CD4-positive, alpha-beta T cell (primary cell): Measurements from ENCODE around the gene SPNS3. TPM values are rescaled to one million over a fixed set of nuclear protein-coding genes. Genes with fewer than 3 reads are reported as not detected.

Experiments used
- ATAC-seq: fragments of 200-7000 bp; cut with Tn5 transposase; one replicate; pipeline ENCODE4 v1.10.0; 2022; ENCODE audit warnings: mild to moderate bottlenecking; ENCODE audit not compliant: poor library complexity
- CTCF ChIA-PET: fragments of 350-600 bp; sonication (Branson Sonifier 250); formaldehyde crosslinking; loops from one replicate; lab custom pipeline; 2021; ENCODE audit warnings: antibody characterized with exemption, inconsistent platforms; lab: Charles Lee
- POLR2A ChIA-PET: fragments of 350-600 bp; sonication (Branson Sonifier 250); formaldehyde crosslinking; loops from one replicate; lab custom pipeline; 2021; ENCODE audit warnings: antibody characterized with exemption, inconsistent platforms; lab: Charles Lee
- DNase-seq, 14 experiments: peaks; one replicate each; pipeline ENCODE4 v3.0.0-alpha.2; 2013 to 2020; ENCODE audit warnings: mixed read lengths in 2 of 14
- H3K27ac ChIP-seq, 2 donors: one replicate each; pipeline versions ENCODE4 v1.5.1 to v1.7.0; 2013; ENCODE audit warnings: low read length in 2 of 2, low read depth in 1 of 2, mild to moderate bottlenecking in 1 of 2
- H3K27me3 ChIP-seq, 2 experiments: 1 replicate in 1 of 2; 2 replicates in 1 of 2; pipeline versions ENCODE4 v1.6.1 to v1.7.0; 2013; ENCODE audit warnings: low read length in 2 of 2, control low read depth in 1 of 2, mild to moderate bottlenecking in 1 of 2, moderate library complexity in 1 of 2; ENCODE audit not compliant: insufficient read depth in 2 of 2, control insufficient read depth in 1 of 2
- H3K36me3 ChIP-seq: one replicate; pipeline ENCODE4 v1.6.1; 2013; ENCODE audit warnings: low read length, control low read depth; ENCODE audit not compliant: insufficient read depth
- H3K4me1 ChIP-seq: one replicate; pipeline ENCODE4 v1.6.1; 2013; ENCODE audit warnings: low read length, control low read depth; ENCODE audit not compliant: insufficient read depth
- H3K4me3 ChIP-seq: one replicate; pipeline ENCODE4 v1.5.1; 2013; ENCODE audit warnings: mild to moderate bottlenecking, low read length, moderate library complexity
- H3K9me3 ChIP-seq, 2 experiments: 1 replicate in 1 of 2; 2 replicates in 1 of 2; pipeline versions ENCODE4 v1.6.1 to v1.7.0; 2013; ENCODE audit warnings: low read length in 2 of 2, mild to moderate bottlenecking in 2 of 2, control low read depth in 1 of 2, moderate library complexity in 1 of 2; ENCODE audit not compliant: control insufficient read depth in 1 of 2, insufficient read depth in 1 of 2
- H3K27ac Mint-ChIP-seq: one replicate; pipeline ENCODE4 v1.8.0; 2020; ENCODE audit warnings: mixed read lengths
- H3K27me3 Mint-ChIP-seq: one replicate; pipeline ENCODE4 v1.8.0; 2021; ENCODE audit warnings: mixed read lengths
- H3K36me3 Mint-ChIP-seq: one replicate; pipeline ENCODE4 v1.8.0; 2021; ENCODE audit warnings: low read depth, mixed read lengths
- H3K4me1 Mint-ChIP-seq: one replicate; pipeline ENCODE4 v1.8.0; 2021; ENCODE audit warnings: low read depth, mixed read lengths
- H3K4me3 Mint-ChIP-seq: one replicate; pipeline ENCODE4 v1.8.0; 2020; ENCODE audit warnings: mild to moderate bottlenecking, mixed read lengths
- H3K9me3 Mint-ChIP-seq: one replicate; pipeline ENCODE4 v1.8.0; 2020; ENCODE audit warnings: mixed read lengths
- intact Hi-C, 2 experiments: fragments of 100-400 bp; cut with DNase I in 1 of 2; cut with micrococcal nuclease in 1 of 2; formaldehyde crosslinking; loops; one replicate each; pipeline versions ENCODE4 v1.15.1 to v1.9.0; 2023 to 2025; cut with DNase I, micrococcal nuclease
- total RNA-seq, 174 experiments: library from RNA in 2 of 174; stranded (reverse) in 2 of 174; gene quantifications; one replicate each; pipeline ENCODE4 v1.2.3 and lab custom pipeline; 2021 to 2026
- TF ChIP-seq, protein P1 (sequence below): fragments of 200-600 bp; IDR thresholded peaks from one replicate; pipeline ENCODE4 v1.8.0; 2022; ENCODE audit warnings: antibody characterized with exemption, mild to moderate bottlenecking

Gene SPNS3
- total RNA-seq, 2 experiments from 2014 or later, result 2.3 to 2.5 TPM

GRCh38 chr17:4531988-4532736, 98.4 kb downstream of the SPNS3 start:
- H3K36me3 Mint-ChIP-seq, result no peaks in the 10 kb centered on the region
- Histone ChIP-seq H3K27ac (no peak overlapping the region), H3K9me3 (no peaks in the 10 kb centered on the region), H3K4me3 (no peak overlapping the region), H3K36me3 (no peaks in the 10 kb centered on the region), H3K27me3 (no peaks in the 10 kb centered on the region), H3K4me1 (peaks cover 7% of the 10 kb centered on the region)
- ATAC-seq (no peak), DNase-seq (no peak)
- no peaks in the 10 kb centered on the region for H3K9me3 Mint-ChIP-seq
- TF ChIP-seq, protein P1, sequence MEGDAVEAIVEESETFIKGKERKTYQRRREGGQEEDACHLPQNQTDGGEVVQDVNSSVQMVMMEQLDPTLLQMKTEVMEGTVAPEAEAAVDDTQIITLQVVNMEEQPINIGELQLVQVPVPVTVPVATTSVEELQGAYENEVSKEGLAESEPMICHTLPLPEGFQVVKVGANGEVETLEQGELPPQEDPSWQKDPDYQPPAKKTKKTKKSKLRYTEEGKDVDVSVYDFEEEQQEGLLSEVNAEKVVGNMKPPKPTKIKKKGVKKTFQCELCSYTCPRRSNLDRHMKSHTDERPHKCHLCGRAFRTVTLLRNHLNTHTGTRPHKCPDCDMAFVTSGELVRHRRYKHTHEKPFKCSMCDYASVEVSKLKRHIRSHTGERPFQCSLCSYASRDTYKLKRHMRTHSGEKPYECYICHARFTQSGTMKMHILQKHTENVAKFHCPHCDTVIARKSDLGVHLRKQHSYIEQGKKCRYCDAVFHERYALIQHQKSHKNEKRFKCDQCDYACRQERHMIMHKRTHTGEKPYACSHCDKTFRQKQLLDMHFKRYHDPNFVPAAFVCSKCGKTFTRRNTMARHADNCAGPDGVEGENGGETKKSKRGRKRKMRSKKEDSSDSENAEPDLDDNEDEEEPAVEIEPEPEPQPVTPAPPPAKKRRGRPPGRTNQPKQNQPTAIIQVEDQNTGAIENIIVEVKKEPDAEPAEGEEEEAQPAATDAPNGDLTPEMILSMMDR, result no peak
- H3K4me1 Mint-ChIP-seq, result peaks cover 5% of the 10 kb centered on the region
- CTCF ChIA-PET, result no interaction called here
- H3K27me3 Mint-ChIP-seq, result peaks cover 10% of the 10 kb centered on the region
- intact Hi-C loops, result no loop called here
- no peak overlapping the region for H3K4me3 Mint-ChIP-seq
- POLR2A ChIA-PET, result no interaction called here
- H3K27ac Mint-ChIP-seq, result no peak overlapping the region

GRCh38 chr17:4532860-4533522, 99.3 kb downstream of the SPNS3 start:
- Histone ChIP-seq H3K36me3 (no peaks in the 10 kb centered on the region), H3K27me3 (no peaks in the 10 kb centered on the region), H3K27ac (no peak overlapping the region), H3K9me3 (no peaks in the 10 kb centered on the region), H3K4me3 (no peak overlapping the region), H3K4me1 (peaks cover 7% of the 10 kb centered on the region)
- no peak for ATAC-seq
- DNase-seq, result no peak
- peaks cover 5% of the 10 kb centered on the region for H3K4me1 Mint-ChIP-seq
- no peak overlapping the region for H3K4me3 Mint-ChIP-seq
- intact Hi-C loops, result no loop called here
- no peaks in the 10 kb centered on the region for H3K36me3 Mint-ChIP-seq
- no peaks in the 10 kb centered on the region for H3K9me3 Mint-ChIP-seq
- H3K27me3 Mint-ChIP-seq, result peaks cover 10% of the 10 kb centered on the region
- H3K27ac Mint-ChIP-seq, result no peak overlapping the region
- CTCF ChIA-PET, result no interaction called here
- TF ChIP-seq, protein P1, result no peak
- POLR2A ChIA-PET, result no interaction called here

DNA sequence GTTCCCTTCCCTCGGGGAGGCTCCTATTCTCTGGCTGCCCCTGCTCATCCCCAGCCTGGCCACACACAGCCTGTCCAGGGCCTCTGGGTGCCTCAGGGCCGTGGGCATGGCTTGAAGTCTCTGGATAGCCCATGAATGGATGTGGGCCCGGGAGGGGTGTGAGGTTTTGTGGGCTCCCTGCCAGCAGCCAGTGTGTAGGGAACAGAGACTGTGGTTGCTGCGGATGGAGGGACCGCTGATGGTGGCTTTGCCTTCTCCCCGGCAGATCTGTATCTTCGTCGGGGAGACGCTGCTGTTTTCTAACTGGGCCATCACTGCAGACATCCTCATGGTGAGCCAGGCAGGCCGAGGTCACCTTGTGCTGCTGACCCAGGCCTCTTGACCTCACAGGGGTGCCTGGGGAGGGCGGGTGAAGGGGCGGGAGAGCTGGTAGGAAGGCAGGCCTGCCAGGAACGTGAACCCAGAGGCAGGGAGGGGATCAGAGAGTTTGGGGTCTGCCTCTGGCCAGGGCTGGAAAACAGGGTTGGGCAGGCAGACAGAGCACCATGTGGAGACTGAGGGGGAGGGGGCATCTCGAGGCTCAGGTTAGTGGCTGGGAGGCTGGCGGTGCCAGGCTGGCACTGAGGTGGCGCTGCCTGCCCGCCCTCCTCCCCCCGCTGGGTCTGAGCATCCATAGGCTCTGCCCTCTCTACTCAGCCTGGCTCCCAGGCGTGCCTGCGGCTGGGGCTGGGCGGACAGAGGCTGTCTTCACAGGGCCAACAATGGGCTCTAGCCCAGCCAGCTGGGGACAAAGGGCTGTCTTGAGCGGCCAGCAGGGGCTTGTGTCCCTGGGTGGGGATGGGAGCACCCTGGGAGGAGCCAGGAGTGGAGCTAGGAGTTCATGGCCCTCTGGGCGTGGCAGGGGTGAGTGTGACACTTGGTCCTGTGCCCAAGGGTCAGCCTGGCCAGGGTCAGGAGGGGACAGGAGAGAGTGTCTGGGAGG, 100.1 kb downstream of the SPNS3 start:
- DNase-seq, result no peak
- intact Hi-C loops, result no loop called here
- H3K27ac Mint-ChIP-seq, result no peak overlapping the region

More for the DNA sequence above, 100.1 kb downstream of the SPNS3 start:
- H3K36me3 ChIP-seq, result peaks cover 2% of the 10 kb centered on the region
- peaks cover 7% of the 10 kb centered on the region for H3K4me1 ChIP-seq
- peaks cover 10% of the 10 kb centered on the region for H3K27me3 Mint-ChIP-seq
- TF ChIP-seq, protein P1, result no peak
- no peaks in the 10 kb centered on the region for H3K27me3 ChIP-seq
- no peak for ATAC-seq
- ChIA-PET POLR2A (no interaction called here), CTCF (no interaction called here)
- peaks cover 5% of the 10 kb centered on the region for H3K4me1 Mint-ChIP-seq
- no peak overlapping the region for H3K4me3 Mint-ChIP-seq
- H3K9me3 ChIP-seq, result no peaks in the 10 kb centered on the region
- H3K36me3 Mint-ChIP-seq, result peaks cover 3% of the 10 kb centered on the region
- H3K4me3 ChIP-seq, result no peak overlapping the region
- no peaks in the 10 kb centered on the region for H3K9me3 Mint-ChIP-seq
- H3K27ac ChIP-seq, result no peak overlapping the region
